PFSK-1 (cell line): ENCODE results near the gene SASH1.

Source experiments
- FOXP2 ChIP-seq: optimal IDR thresholded peaks from 2 replicates; pipeline ENCODE3; 2011; ENCODE audit warnings: borderline replicate concordance, control low read depth, inconsistent platforms; ENCODE audit not compliant: insufficient read depth; ENCODE audit errors: extremely low read length, extremely low read depth
- POLR2AphosphoS5 ChIP-seq: IDR thresholded peaks from 2 replicates; pipeline ENCODE4 v1.6.1; 2012; ENCODE audit warnings: low read depth, mild to moderate bottlenecking, control low read depth, low read length, moderate library complexity
- REST ChIP-seq, 2 experiments: IDR thresholded peaks; 2 replicates each; pipeline versions ENCODE4 v1.6.1 to v1.8.0; 2011 to 2012; ENCODE audit warnings: low read depth in 2 of 2, low read length in 2 of 2, control low read depth in 1 of 2, inconsistent platforms in 1 of 2, mild to moderate bottlenecking in 1 of 2, moderate library complexity in 1 of 2; ENCODE audit not compliant: insufficient read depth in 1 of 2
- SIN3A ChIP-seq: IDR thresholded peaks from 2 replicates; pipeline ENCODE4 v1.6.1; 2012; ENCODE audit warnings: mild to moderate bottlenecking, low read length, moderate library complexity, borderline replicate concordance; ENCODE audit not compliant: insufficient read depth
- TAF1 ChIP-seq: IDR thresholded peaks from 2 replicates; pipeline ENCODE4 v1.6.1; 2012; ENCODE audit warnings: low read length, control low read depth, borderline replicate concordance; ENCODE audit not compliant: insufficient read depth

The SASH1 gene

GRCh38 chr6:148313488-148313887, 29.1 kb upstream of the SASH1 start:
- TF ChIP-seq FOXP2 (no peak), POLR2AphosphoS5 (no peak), SIN3A (no peak), REST (IDR thresholded peaks at IDR 0.05; ENCODE audit: insufficient read depth in 1 of 2, low read depth in 2 of 2, low read length in 2 of 2) (no peak), TAF1 (no peak)

- no peak for TF ChIP-seq REST (IDR thresholded peaks at IDR 0.05; ENCODE audit: insufficient read depth in 1 of 2, low read depth in 2 of 2, low read length in 2 of 2)
- TF ChIP-seq TAF1 = no peak
- TF ChIP-seq POLR2AphosphoS5 = no peak
- no peak for TF ChIP-seq FOXP2
Measured at GRCh38 chr6:148316308-148316707, 26.3 kb upstream of the SASH1 start.

- TF ChIP-seq SIN3A (no peak), POLR2AphosphoS5 (no peak), TAF1 (no peak), REST (IDR thresholded peaks at IDR 0.05; ENCODE audit: insufficient read depth in 1 of 2, low read depth in 2 of 2, low read length in 2 of 2) (no peak), FOXP2 (no peak)
Measured at GRCh38 chr6:148317051-148317450, 25.6 kb upstream of the SASH1 start.

GRCh38 chr6:148317739-148318138, 24.9 kb upstream of the SASH1 start:
- TF ChIP-seq POLR2AphosphoS5 = no peak
- no peak for TF ChIP-seq REST (IDR thresholded peaks at IDR 0.05; ENCODE audit: insufficient read depth in 1 of 2, low read depth in 2 of 2, low read length in 2 of 2)
- TF ChIP-seq FOXP2 = no peak
- TF ChIP-seq SIN3A = no peak
- TF ChIP-seq TAF1 = no peak

GRCh38 chr6:148322704-148323103, 19.9 kb upstream of the SASH1 start:
- TF ChIP-seq SIN3A = no peak
- no peak for TF ChIP-seq POLR2AphosphoS5
- TF ChIP-seq REST (IDR thresholded peaks at IDR 0.05; ENCODE audit: insufficient read depth in 1 of 2, low read depth in 2 of 2, low read length in 2 of 2) = no peak
- no peak for TF ChIP-seq FOXP2
- no peak for TF ChIP-seq TAF1
